HG03558 (cell line): ENCODE measurements around the gene WASF3.

ENCODE experiments used
- ATAC-seq: cut with Tn5 transposase; IDR thresholded peaks from one replicate; pipeline ENCODE4 v1.9.1; 2021; ENCODE audit warnings: moderate number of reproducible peaks; ENCODE audit not compliant: unreplicated experiment; ENCODE audit errors: extremely low read depth

WASF3 gene

DNA sequence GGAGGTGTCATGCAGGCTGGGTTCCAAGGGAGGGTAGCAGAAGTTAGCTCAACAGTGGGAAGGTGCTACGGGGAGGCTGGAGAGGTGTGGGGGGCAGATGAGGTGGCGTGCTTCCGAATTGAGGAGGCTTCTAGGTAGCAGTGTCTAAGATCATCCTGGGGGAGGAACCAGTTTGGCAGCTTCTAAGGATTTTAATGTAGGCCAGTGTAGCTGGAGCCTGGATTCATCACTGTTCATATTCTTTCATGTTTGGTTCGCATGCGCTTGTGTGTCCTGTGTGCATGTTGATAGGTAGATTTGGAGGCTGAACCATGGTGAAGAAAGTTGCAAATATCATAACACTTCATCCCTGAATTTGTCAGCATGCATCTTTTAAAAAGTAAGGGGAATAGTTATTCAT lies 116.4 kb downstream of the WASF3 start:
- no peak for ATAC-seq

DNA sequence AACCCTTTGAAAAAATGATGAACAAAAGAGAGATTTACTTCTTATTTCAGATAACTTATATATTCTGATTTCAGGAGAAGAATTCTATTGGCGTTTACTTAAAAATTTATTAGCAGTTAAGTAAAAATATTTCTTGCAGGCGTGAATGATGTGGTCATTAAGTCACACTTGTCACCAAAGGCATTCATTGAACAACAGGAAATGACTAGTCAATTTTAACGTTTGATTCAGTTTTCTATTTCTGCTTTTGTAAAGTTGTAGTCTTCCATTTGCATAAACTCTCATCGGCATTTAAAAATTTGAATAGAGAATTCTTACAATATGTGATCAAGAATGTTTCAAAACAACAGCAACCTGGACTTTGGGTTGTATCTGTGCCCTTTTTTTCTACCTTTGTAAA lies 119.7 kb downstream of the WASF3 start:
- no peak for ATAC-seq

DNA sequence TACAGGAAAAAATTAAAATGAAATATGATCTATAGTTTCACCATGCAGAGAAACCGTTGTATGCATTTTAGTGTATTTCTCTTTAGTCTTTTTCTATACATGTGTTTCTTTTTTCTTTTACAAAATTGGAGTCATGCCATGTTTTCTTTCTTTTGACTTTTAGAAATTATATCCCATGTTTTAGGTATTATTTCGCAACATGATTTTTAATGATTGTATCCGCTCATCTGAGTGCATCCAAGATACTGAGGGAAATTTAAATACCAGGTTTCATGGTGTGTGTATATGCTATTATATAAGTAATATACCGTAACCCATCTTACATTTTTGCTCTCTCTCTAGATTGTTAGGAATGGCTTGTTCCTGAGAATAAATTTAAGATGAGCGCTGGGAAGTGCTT lies 120.8 kb downstream of the WASF3 start:
- ATAC-seq, result no peak

DNA sequence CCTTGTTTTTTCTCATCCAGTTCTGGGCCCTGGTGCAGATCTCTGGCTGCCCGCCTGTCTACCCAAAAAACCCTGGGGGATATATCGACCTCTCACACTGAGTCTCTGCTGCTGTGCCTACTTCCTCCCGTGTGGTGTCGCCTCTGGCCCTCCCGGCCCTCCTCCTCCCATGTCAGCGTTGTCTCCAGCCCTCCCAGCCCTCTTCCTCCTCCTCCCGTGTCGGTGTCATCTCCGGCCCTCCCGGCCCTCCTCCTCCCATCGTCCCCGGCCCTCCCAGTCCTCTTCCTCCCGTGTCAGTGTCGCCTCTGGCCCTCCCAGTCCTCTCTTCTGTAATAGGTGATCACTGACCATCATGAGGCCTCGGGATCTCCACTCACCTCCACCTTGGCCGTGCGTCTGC lies 121.3 kb downstream of the WASF3 start:
- no peak for ATAC-seq

DNA sequence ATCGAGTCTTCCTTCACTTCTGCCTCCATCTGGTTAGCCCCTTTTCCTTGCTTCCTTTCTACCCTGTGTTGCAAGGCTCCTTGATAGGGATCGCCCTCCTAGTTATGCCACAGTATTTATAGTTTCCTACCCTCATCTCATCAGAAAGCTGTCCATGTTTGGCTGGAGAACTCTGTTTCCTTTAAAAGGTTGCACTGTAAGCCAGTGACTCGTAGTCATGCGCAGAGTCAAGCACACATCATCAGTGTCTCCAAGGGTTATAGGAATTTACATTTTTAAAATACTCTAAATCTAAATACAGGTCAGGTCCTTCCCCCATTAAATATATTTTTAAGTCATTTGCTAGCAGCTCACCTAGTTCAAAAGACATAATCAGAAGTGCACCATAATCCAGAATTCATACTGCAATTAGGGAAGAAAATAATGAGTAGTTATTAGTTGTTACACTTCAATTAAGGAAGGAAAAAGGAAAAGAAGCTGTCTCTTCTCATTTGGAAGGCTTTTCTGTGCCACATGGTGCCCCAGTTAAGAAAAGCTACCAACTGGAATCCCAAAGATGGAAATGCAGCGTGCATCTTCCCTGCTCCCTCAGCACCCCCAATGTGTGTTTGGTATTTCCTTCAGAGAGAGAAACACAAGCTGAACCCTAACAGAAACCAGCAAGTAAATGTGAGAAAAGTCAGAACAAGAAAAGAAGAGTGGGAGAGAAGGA lies 122.1 kb downstream of the WASF3 start:
- ATAC-seq, result no peak

DNA sequence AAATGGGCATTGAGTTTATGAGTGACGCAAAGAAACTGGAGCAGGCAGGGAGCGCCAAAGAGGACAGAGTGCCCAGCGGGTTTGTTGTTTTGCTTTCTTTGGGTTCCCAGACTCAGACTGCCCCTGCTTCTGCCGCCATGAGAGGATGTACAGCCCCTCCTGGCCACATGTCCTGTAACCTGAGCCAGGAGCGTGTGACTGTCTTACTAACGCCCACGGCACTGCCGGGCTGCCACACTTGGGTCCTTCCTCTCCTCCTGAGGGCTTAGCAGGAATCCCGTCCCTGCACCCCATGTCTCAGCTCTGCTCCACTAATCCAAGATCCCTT lies 122.6 kb downstream of the WASF3 start:
- ATAC-seq, result no peak

DNA sequence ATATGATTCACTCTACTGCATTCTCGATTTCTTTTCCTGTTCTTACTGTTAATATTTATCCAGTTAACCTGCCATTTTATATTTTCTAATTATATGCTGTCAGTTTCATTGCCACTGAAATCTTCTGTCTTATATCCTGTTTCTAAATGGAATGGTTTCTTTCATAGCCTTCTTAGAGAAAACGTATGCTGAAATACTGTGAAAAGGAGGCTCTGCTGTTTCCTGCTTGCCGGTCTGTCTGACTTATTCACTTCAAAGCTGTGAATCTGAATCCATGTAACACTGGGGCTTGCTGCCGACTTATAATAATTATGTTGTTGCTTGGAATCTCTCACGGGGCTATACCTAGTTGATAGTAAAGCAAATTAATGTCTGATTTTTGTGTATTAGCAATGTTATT lies 123.1 kb downstream of the WASF3 start:
- ATAC-seq, result no peak

DNA sequence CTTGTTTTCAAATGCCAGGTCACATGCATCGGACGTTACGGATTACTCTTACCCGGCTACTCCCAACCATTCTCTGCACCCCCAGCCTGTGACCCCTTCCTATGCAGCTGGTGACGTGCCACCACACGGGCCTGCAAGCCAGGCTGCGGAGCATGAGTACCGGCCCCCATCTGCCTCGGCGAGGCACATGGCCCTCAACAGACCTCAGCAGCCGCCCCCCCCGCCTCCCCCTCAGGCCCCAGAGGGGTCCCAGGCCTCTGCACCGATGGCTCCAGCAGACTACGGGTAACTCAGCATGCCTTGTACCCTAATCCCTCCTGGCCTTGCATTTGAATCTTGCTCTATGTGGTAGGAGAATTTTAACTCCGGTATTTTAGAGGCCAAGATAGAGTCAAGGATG lies 123.6 kb downstream of the WASF3 start:
- no peak for ATAC-seq

DNA sequence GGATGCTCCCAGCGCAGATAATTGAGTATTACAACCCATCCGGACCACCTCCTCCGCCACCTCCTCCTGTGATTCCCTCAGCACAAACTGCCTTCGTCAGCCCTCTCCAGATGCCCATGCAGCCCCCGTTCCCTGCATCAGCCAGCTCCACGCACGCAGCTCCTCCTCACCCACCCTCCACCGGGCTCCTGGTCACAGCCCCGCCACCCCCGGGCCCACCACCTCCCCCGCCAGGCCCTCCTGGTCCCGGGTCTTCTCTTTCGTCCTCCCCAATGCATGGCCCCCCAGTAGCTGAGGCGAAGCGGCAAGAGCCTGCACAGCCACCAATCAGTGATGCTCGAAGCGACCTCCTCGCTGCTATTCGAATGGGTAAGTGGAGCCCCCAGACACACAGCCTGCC lies 125.1 kb downstream of the WASF3 start:
- ATAC-seq, result no peak

DNA sequence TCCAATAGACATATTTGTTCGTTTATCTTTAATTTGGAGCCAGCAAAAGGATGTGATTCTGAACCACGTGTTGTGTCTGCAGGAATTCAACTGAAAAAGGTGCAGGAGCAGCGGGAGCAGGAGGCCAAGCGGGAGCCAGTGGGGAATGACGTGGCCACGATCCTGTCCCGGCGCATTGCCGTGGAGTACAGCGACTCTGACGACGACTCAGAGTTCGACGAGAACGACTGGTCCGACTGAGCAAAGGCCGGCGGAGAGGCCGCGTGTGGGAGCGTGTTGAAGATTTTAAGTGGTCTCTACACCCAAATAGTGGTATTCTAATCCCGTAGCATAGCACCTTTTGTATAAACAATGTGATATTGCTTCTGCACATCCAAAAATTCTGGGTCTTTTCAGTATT lies 128.1 kb downstream of the WASF3 start:
- ATAC-seq, result no peak

DNA sequence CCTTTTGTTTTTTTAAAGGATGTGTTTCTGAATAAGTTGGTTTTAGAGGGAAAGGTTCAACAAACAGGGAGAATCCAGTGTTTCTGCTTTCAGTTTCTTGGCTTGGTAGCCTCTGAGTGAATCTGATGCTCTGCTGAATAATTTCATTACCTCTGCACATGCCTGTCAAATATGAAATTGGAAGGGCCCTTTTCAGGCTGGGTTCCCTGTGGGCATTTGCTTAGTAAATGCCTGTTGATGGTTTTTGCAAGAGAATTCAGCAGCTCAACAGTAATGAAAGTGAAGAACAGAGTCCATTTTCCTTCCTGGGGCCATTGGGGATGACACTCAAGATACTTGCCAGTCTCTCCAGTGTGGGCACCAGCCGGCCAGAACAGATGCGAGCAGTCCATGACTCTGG lies 128.8 kb downstream of the WASF3 start:
- ATAC-seq, result no peak

DNA sequence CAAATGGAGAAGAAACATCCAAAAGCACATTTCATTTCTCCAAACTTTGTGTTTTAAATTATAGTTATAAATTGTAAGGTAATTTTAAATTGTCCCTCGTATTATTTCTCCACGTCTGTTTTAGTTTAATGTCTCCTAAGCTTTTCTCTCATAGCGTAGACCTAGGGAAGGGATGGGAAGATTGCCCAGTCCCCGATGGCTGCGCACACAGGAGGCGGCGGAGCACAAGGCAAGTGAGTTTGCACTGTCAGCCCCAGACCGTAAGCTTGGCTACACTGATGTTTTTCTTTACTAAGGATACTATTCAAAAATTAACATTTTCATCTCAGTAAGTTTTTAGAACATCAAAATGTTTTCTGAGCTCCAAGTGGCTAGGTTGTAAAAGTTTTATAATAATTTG lies 130.8 kb downstream of the WASF3 start:
- no peak for ATAC-seq

DNA sequence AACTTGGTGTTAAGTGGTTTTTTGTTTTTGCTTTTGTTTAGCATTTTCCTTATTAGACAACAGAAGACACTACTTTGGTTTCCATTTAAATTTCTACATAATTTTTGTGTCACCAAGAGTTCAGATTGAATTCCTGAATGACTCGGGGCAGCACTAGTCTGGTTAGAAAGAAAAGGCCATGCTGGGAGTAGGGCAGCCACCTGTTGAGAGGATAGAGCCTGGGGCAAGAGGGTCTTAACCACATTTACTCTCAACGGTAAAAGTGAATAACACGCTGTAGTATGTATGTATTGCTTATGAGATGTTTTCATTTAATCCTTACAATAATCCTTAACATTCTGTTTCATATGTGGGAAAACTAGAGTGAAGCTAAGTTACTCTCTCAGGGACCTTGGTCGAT lies 131.5 kb downstream of the WASF3 start:
- no peak for ATAC-seq

DNA sequence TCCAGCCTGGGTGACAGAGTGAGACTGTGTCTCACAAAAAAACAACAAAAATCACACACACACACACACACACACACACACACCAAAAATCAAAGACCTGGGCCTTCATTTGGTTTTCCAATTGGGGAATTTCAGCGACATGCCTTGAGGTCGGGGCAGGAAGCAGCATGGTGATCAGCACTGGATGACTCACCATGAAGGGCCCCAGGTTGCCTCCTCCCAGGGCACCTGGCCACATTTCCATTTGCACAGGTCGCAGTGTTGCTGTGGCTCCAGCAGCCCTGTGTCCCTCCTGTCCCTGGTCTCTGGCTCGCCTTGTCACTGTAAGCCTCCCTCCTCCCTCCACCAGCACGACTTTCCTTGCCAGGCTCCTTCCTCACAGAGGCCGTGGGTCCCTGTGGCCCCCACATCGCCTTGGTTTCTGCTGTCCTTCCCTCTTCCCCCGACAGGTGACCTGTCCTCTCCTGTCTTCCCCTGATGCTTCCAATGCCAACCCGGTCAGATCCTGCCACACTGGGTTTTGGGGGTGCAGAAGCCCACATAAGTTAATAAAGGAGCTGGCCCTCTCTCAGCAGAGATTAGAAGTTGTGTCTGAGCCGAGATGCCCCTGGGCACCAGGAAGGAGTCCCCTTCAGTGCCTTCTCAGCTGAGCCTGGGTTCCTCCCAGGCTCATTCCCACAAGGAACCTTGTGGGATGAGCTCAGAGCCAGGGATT lies 136.4 kb downstream of the WASF3 start:
- ATAC-seq, result no peak

DNA sequence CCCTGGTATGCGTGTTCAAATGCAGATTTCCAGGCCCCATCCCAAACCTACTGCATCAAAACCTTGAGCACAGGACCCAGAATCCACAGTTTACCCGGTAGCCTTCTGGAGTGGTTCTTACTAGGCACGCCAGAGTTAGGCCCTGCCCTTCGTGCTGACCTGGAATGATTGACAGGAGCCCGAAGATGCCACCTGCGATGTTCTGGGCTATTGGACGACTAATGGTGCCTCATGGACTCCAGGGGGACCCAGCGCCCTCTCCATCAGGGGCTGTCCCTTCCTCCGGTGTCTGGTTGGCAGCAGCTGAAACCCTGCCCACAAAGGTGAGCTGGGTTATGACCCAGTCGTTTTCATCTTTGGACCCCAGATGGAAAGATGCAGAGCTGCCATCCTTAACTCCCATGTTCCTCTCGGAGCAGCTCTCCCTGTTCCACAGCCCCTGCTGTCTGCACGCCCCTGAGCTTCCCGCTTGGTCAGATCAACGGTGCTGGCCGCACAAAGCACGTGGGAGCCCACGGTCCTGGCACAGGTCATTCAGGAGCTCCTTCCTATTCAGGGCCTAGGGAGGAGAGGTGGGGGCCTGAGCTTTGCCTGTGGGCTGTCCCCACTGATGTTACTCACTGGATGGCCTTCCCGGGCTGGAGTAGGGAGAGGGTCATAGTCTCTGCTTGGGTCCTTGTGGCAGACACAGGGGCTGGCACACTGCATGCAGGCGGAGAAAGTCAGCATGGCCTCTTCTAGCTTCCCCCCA lies 137.3 kb downstream of the WASF3 start:
- ATAC-seq, result no peak

DNA sequence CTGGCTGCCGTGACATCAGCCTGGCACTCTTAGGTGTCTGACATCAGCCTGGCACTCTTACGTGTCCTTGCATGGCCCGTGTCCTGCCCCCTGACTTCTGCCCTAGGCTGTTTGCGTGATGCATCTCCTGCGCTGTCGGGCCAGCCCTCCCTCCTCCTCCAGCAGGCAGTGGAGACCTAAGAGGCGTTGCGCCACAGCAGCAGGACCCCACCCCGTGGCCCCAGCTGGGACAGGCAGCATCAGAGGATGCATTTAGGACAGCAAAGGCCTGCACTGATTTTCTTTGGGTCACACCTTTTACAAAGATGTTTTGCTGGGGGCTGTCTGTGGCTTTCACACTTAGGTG lies 137.8 kb downstream of the WASF3 start:
- ATAC-seq, result no peak

DNA sequence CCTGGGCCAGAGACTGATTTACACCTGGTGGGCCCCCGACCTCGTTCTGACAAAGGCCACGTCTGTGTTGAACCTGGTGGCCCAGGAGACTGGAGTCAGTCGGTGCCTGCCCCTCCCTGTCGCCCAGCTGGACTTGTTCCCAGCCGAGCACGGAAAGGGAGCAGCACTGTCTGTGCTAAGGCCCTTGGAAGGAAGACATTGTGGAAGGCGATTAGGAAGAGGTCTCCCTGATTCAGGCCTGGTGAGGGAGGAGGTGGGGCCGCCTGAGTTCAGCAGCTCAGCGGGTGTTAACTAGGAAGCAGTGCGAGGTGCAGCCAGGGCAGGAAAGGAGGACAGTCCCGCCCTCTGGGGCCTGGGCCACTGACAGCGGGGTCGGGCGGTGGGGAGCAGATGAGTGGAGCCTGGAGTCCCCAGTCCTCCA lies 138.4 kb downstream of the WASF3 start:
- ATAC-seq, result no peak

DNA sequence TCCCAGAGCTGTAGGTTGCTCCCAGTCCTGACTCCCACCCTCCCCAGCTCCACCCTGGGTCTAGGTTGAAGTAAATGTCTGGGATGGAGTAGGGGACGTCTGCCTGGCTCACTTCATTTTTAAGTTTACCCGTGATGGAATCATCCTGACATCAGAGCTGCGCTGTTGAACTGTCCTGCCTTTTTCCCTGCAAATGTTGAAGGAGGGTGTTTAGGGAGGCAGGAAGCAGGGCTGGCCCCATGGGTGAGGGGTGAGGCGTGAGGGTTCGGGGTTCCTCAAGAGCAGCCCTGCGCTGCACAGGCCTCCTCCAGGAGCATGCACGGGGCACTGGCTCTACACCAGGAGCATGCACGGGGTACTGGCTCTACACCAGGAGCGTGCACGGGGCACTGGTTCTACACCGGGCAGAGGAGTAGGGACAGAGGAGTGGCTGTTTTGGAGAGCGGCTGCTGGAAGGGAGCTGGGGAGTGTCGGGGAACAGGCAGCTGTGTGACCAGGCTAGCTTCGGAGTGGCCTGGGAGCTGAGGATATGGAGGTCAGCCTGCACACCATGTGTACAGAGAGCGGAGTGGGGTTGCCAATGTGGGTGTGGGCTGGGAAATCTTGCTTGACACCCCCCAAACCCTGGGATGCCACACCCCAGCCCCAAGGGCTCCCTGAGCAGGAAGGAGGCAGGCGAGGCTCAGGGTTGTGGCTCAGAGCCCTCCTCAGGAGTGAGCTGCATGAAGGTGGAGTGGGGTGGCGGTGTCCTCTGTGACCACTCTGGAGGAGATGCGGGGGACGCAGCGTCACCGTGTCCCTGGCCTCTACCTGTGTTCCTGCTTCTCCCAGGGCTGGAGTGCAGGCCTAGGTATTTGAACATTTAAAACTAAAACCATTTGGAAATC lies 139.8 kb downstream of the WASF3 start:
- ATAC-seq, result no peak

DNA sequence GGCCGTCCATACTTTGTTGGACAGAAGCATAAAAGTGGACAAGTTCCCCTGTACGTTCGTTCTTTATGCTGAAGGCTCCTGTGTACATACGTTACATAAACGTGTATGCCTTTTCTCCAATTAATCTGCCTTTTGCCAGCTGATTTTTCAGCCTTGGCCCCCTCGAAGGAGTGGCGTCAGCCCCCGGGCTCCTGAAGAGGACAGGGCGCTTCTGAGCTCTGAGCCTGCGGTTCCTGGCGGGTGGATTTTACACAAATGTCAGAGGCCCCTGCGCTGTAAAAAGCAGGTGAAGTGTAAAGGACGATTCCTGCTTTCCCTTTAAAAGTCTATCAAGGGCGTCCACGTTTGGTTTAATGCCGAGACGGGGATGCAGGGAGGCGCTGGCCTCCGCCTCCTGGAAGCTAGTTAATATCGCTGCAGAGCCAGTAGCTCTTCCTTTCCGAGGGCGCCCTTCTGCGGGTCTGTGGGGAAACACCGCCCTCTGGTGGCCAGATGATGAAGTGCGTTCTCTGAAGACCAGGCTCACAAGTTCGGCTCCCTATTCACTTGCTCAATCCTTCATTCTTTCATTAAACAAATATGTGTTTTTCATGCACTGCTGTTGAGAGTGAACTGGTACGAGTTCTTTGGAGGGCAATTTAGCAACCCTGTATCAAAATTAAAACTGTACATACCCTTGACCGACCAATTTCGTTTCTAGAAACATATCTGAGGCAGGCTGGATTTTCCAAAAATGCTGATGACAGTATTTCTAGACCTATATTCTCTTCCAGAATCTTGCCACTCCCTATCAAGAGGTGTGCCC lies 141.1 kb downstream of the WASF3 start:
- ATAC-seq, result no peak

DNA sequence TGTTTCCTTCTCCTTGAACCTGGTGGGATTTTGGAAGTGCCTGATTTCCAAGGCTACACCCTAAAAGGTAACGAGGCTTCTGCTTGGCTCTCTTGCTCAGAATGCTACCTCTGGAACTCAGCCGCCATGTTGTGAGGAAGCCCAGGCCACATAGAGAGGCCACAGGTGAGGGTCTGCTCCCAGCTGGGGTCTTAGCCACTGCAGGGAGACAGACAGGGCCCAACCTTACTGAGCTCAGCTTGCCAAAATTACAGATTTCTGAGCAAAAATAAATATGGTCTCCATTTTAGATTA lies 141.7 kb downstream of the WASF3 start:
- ATAC-seq, result no peak
